HL-60 (cell line): ENCODE data around the gene VEGFB.

Source experiments
- CTCF ChIP-seq: IDR thresholded peaks from one replicate; pipeline ENCODE4 v1.5.1; 2011; ENCODE audit warnings: low read length, control low read depth, inconsistent platforms; ENCODE audit not compliant: insufficient read depth
- GABPA ChIP-seq: IDR thresholded peaks from 2 replicates; pipeline ENCODE4 v1.6.1; 2012; ENCODE audit warnings: low read depth
- POLR2AphosphoS5 ChIP-seq: IDR thresholded peaks from 2 replicates; pipeline ENCODE4 v1.6.1; 2012; ENCODE audit warnings: low read depth
- REST ChIP-seq: IDR thresholded peaks from 2 replicates; pipeline ENCODE4 v1.6.1; 2012; ENCODE audit warnings: low read depth; ENCODE audit not compliant: insufficient replicate concordance
- SPI1 ChIP-seq: IDR thresholded peaks from 2 replicates; pipeline ENCODE4 v1.6.1; 2012; ENCODE audit warnings: low read depth, mild to moderate bottlenecking, borderline replicate concordance

DNA sequence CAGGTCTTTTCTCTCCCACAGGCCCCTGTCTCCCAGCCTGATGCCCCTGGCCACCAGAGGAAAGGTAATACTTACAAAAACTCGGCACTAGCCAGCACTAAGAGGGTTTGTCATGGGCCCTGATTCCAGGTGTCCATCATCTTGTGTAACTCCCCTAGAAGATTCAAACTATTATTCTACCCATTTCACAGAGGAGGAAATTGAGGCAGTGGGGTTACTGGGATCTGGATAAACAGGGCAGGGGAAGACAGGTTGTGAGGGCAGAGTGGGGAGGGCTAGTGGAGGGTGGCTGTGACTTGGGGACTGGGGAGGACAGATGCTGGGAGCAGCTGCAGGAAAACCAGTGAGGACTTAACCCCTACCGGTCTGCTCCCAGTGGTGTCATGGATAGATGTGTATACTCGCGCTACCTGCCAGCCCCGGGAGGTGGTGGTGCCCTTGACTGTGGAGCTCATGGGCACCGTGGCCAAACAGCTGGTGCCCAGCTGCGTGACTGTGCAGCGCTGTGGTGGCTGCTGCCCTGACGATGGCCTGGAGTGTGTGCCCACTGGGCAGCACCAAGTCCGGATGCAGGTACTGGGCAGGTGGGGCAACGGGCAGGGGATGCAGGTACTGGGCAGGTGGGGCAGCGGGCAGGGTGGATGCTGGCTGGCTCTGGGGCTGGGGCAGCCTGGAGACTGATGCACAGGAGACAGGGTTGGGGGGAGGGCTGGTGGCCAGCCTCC, 1.2 kb downstream of the VEGFB start:
- TF ChIP-seq GABPA (no peak), CTCF (no peak), POLR2AphosphoS5 (no peak), REST (no peak), SPI1 (no peak)
